CD14-positive monocyte (primary cell): ENCODE measurements around the gene SUSD1. TPM values are rescaled to one million over a fixed set of nuclear protein-coding genes. Genes with fewer than 3 reads are reported as not detected.

ENCODE experiments used
- DNase-seq, 3 donors: peaks; one replicate each; pipeline ENCODE4 v3.0.0-alpha.2; 2011 to 2022
- H2AFZ ChIP-seq: 2 replicates; pipeline ENCODE4 v1.6.0; 2012; ENCODE audit warnings: mild to moderate bottlenecking, low read depth, low read length, inconsistent platforms; ENCODE audit not compliant: insufficient read depth, poor library complexity, severe bottlenecking
- H3K27ac ChIP-seq, 2 donors: 1 replicate in 1 of 2; 2 replicates in 1 of 2; pipeline ENCODE4 v1.5.1; 2012 to 2013; ENCODE audit warnings: low read length in 2 of 2, control low read depth in 1 of 2, inconsistent platforms in 1 of 2, low read depth in 1 of 2, mild to moderate bottlenecking in 1 of 2
- H3K27me3 ChIP-seq, 2 donors: one replicate each; pipeline versions ENCODE4 v1.6.0 to v1.6.1; 2011 to 2013; ENCODE audit warnings: low read length in 2 of 2; ENCODE audit not compliant: control insufficient read depth in 2 of 2, insufficient read depth in 2 of 2
- H3K36me3 ChIP-seq, 2 donors: replicated peaks in 1 of 2; 1 replicate in 1 of 2; 2 replicates in 1 of 2; pipeline versions ENCODE4 v1.5.1 to v1.6.1; 2012 to 2013; ENCODE audit warnings: low read length in 2 of 2, control low read depth in 1 of 2, inconsistent platforms in 1 of 2, mild to moderate bottlenecking in 1 of 2; ENCODE audit not compliant: insufficient read depth in 2 of 2, control insufficient read depth in 1 of 2
- H3K4me1 ChIP-seq, 2 donors: 1 replicate in 1 of 2; 2 replicates in 1 of 2; pipeline versions ENCODE4 v1.5.1 to v1.6.1; 2012 to 2013; ENCODE audit warnings: low read length in 2 of 2, control low read depth in 1 of 2, inconsistent platforms in 1 of 2, mild to moderate bottlenecking in 1 of 2, moderate library complexity in 1 of 2; ENCODE audit not compliant: insufficient read depth in 2 of 2, control insufficient read depth in 1 of 2
- H3K4me2 ChIP-seq: replicated peaks from 2 replicates; pipeline ENCODE3; 2012; ENCODE audit warnings: low read length, moderate library complexity, mild to moderate bottlenecking; ENCODE audit not compliant: poor library complexity, severe bottlenecking; ENCODE audit errors: extremely low read depth
- H3K4me3 ChIP-seq, 3 experiments: fragments of 200-600 bp in 1 of 3; sonication (generic) in 1 of 3; replicated peaks in 1 of 3; 1 replicate in 2 of 3; 2 replicates in 1 of 3; pipeline ENCODE4 v1.5.1; 2011 to 2013; ENCODE audit warnings: low read length in 3 of 3, mild to moderate bottlenecking in 3 of 3, control low read depth in 2 of 3, low read depth in 2 of 3, inconsistent platforms in 1 of 3, moderate library complexity in 1 of 3
- H3K79me2 ChIP-seq: 2 replicates; pipeline ENCODE4 v1.6.0; 2012; ENCODE audit warnings: mild to moderate bottlenecking, control low read depth, inconsistent platforms, low read length, moderate library complexity; ENCODE audit not compliant: insufficient read depth
- H3K9ac ChIP-seq: 2 replicates; pipeline ENCODE4 v1.6.0; 2017; ENCODE audit warnings: low read length, mild to moderate bottlenecking; ENCODE audit not compliant: insufficient read depth, poor library complexity, severe bottlenecking
- H3K9me3 ChIP-seq, 2 donors: replicated peaks in 1 of 2; 1 replicate in 1 of 2; 2 replicates in 1 of 2; pipeline versions ENCODE4 v1.5.1 to v1.6.1; 2012 to 2013; ENCODE audit warnings: low read length in 2 of 2, control low read depth in 1 of 2; ENCODE audit not compliant: control insufficient read depth in 1 of 2, insufficient read depth in 1 of 2
- H4K20me1 ChIP-seq: 2 replicates; pipeline ENCODE4 v1.6.0; 2012; ENCODE audit warnings: mild to moderate bottlenecking, low read length, control low read depth, moderate library complexity; ENCODE audit not compliant: insufficient read depth
- H3K27ac Mint-ChIP-seq, 7 donors: one replicate each; pipeline ENCODE4 v1.8.0; 2020; ENCODE audit warnings: mild to moderate bottlenecking in 7 of 7, mixed read lengths in 7 of 7, moderate library complexity in 6 of 7, inconsistent platforms in 2 of 7
- H3K27me3 Mint-ChIP-seq, 3 donors: one replicate each; pipeline ENCODE4 v1.8.0; 2021 to 2022; ENCODE audit warnings: low read depth in 3 of 3, mild to moderate bottlenecking in 3 of 3, mixed read lengths in 3 of 3, moderate library complexity in 3 of 3, inconsistent platforms in 1 of 3
- H3K36me3 Mint-ChIP-seq, 2 donors: one replicate each; pipeline ENCODE4 v1.8.0; 2020; ENCODE audit warnings: mixed read lengths in 2 of 2, inconsistent platforms in 1 of 2, mild to moderate bottlenecking in 1 of 2
- H3K4me1 Mint-ChIP-seq: one replicate; pipeline ENCODE4 v1.8.0; 2020; ENCODE audit warnings: mild to moderate bottlenecking, mixed read lengths
- H3K4me3 Mint-ChIP-seq, 2 donors: one replicate each; pipeline ENCODE4 v1.8.0; 2020; ENCODE audit warnings: mild to moderate bottlenecking in 2 of 2, mixed read lengths in 2 of 2, moderate library complexity in 1 of 2
- H3K9me3 Mint-ChIP-seq, 7 donors: one replicate each; pipeline ENCODE4 v1.8.0; 2020 to 2022; ENCODE audit warnings: mixed read lengths in 7 of 7, mild to moderate bottlenecking in 6 of 7, moderate library complexity in 6 of 7, inconsistent platforms in 2 of 7
- CTCF ChIP-seq: fragments of 200-600 bp; IDR thresholded peaks from one replicate; pipeline ENCODE4 v1.8.0; 2022; ENCODE audit warnings: antibody characterized with exemption, mild to moderate bottlenecking
- WGBS: methylation state at CpG from one replicate; pipeline ENCODE4 v1.1.5; 2013; ENCODE audit warnings: missing lambda C conversion rate; ENCODE audit not compliant: insufficient coverage; 5-methylcytosine and 5-hydroxymethylcytosine counted together
- intact Hi-C, 2 donors: fragments of 100-400 bp; cut with micrococcal nuclease; formaldehyde crosslinking; loops; one replicate each; pipeline versions ENCODE4 v1.15.0 to v1.15.1; 2023
- polyA plus RNA-seq, 3 donors: library from polyadenylated mRNA; depleted of rRNA in 1 of 3; unstranded in 2 of 3; stranded (reverse) in 1 of 3; fragments of 300-500 nt in 2 of 3; fragments of >200 nt in 1 of 3; fragmentation: Illumina TruSeq in 2 of 3; gene quantifications; 1 replicate in 2 of 3; 2 replicates in 1 of 3; pipeline ENCODE4 v1.2.3, GENCODE V29; 2012 to 2021

The SUSD1 gene
- polyA plus RNA-seq, 3 donors: 29.1 to 42.3 (median 30.9) TPM

- Histone ChIP-seq H3K4me2 (no peak overlapping the region), H3K27me3 (no peaks in the 10 kb centered on the region), H3K4me3 (no peak overlapping the region), H3K79me2 (no peaks in the 10 kb centered on the region), H3K36me3 (peaks cover 43 to 96% of the 10 kb centered on the region in 2 donors), H3K9me3 (no peaks in the 10 kb centered on the region), H3K27ac (no peak overlapping the region), H3K9ac (no peak overlapping the region), H2AFZ (no peak overlapping the region), H3K4me1 (peaks cover 0 to 4% of the 10 kb centered on the region in 2 donors), H4K20me1 (no peaks in the 10 kb centered on the region)
- Mint-ChIP-seq H3K27ac (no peak overlapping the region), H3K27me3 (peaks cover 0 to 2% (median 0%) of the 10 kb centered on the region in 3 donors), H3K4me1 (peaks cover 9% of the 10 kb centered on the region), H3K4me3 (no peak overlapping the region), H3K9me3 (peaks cover 0 to 8% (median 1%) of the 10 kb centered on the region in 7 donors), H3K36me3 (peaks cover 66 to 89% of the 10 kb centered on the region in 2 donors)
- WGBS: 100% methylated on average over 1 of the region's 7 CpGs
- no peak for TF ChIP-seq CTCF
- no peak for DNase-seq
- intact Hi-C loops: no loop called here
Observed at GRCh38 chr9:112050544-112051475, 124.3 kb downstream of the SUSD1 start.

GRCh38 chr9:112049811-112050516 lies 125.1 kb downstream of the SUSD1 start:
- Mint-ChIP-seq H3K4me3 (no peak overlapping the region), H3K27me3 (peaks cover 0 to 2% (median 0%) of the 10 kb centered on the region in 3 donors), H3K4me1 (peaks cover 9% of the 10 kb centered on the region), H3K9me3 (peaks cover 0 to 8% (median 1%) of the 10 kb centered on the region in 7 donors), H3K27ac (no peak overlapping the region), H3K36me3 (peaks cover 66 to 89% of the 10 kb centered on the region in 2 donors)
- no peak for DNase-seq
- Histone ChIP-seq H3K27me3 (no peaks in the 10 kb centered on the region), H3K4me2 (no peak overlapping the region), H3K9me3 (no peaks in the 10 kb centered on the region), H4K20me1 (no peaks in the 10 kb centered on the region), H3K36me3 (peaks cover 41 to 96% of the 10 kb centered on the region in 2 donors), H3K4me1 (peaks cover 0 to 4% of the 10 kb centered on the region in 2 donors), H3K4me3 (no peak overlapping the region), H2AFZ (no peak overlapping the region), H3K79me2 (no peaks in the 10 kb centered on the region), H3K9ac (no peak overlapping the region), H3K27ac (no peak overlapping the region)
- no peak for TF ChIP-seq CTCF
- no CpG with 5 or more reads among the region's 4 CpGs for WGBS
- intact Hi-C loops: no loop called here
